NCI-H2029 treated with DMSO at 0.1 percent for 48 hours (cell line): ENCODE data around the gene GRIK3.
"Not testable (repeated sequence)": the region's sequence is repeated elsewhere in the genome, so short reads cannot be mapped to it uniquely, and the experiment has no call there.

Source experiments
- DNase-seq: peaks from one replicate; lab custom pipeline; 2025; lab: John Stamatoyannopoulos, UW

The GRIK3 gene

DNA sequence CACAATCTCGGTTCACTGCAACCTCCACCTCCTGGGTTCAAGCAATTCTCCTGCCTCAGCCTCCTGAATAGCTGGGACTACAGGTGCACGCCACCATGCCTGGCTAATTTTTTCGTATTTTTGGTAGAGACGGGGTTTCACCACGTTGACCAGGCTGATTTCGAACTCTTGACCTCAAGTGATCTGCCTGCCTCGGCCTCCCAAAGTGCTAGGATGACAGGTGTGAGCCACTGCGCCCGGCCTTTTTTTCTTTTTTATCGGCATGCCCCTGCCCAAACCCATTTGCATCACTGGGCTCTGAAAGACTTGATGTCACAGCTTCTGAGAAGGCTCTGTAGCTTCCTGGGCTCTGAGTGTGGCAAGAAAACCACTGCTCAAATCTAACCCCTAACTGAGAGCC lies 125.0 kb downstream of the GRIK3 start:
- DNase-seq, result not testable (repeated sequence)

DNA sequence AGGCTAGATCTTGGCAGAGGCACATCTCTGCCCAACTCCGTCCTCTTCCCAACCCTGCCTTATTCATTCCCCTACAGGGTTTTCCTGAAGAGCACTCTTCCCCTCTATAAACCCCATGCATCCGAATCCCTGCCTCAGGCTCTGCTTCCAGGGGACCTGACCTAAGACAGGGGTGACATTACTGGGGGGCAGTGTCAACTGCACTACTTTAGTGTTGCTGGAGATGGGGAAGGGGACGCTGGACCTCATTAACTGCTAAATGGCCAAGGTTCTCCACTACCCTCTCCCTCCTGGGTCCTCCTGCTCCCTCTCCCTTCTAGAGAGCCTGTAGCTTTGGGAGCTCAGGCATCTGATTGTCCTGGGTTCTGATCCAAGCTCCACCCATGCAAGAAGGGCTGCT lies 126.2 kb downstream of the GRIK3 start:
- no peak for DNase-seq

DNA sequence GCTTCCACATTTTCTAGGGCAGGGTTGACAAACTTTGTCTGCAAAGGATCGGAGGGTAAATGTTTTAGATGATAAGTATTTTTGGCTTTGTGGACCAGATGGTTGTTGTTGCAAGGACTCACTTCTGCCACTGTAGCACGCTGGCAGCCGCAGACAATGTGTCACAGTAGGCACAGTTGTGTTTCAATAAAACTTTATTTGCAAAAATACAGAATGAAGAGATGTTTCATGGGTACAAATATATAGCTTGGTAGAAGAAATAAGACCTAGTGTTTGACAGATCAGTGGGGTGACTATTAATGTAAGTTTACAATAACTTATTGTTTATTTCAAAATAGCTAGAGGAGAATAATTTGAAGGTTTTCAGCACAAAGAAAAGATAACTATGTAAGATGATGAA lies 127.8 kb downstream of the GRIK3 start:
- DNase-seq, result no peak

DNA sequence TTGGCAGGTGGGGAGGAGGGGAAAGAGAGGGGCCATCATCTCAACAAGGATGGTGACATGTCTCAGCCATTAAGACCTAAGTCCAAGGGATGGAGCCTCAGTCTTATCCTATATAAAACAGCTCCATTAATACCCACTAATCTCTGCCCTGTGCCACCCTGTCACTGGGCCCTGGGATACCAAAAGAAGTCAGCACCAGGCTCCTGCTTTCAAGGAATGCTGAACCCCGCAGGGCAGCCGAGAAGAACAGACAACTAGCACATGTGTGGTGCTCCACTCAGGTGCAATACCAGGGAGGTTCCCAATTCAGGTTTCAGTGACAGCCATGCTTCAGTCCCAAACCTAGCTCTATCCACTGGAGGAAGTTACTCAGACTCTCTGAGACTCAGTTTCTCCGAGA lies 128.4 kb downstream of the GRIK3 start:
- DNase-seq, result no peak

DNA sequence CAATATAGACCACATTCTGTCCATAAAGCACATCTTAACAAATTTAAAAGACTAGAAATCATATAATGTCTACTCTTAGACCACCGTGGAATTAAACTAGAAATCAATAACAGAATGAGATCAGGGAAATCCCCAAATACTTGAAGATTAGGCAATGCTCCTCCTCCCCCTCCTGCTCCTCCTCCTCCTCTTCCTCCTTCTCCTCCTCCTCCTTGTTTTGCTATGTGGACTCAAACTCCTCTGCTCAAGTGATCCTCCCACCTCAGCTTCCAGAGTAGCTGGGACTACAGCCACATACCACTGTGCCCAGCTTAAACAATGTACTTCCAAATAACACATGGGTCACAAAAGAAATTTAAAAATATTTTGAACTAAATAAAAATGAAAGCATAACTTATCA lies 134.2 kb downstream of the GRIK3 start:
- DNase-seq, result no peak

DNA sequence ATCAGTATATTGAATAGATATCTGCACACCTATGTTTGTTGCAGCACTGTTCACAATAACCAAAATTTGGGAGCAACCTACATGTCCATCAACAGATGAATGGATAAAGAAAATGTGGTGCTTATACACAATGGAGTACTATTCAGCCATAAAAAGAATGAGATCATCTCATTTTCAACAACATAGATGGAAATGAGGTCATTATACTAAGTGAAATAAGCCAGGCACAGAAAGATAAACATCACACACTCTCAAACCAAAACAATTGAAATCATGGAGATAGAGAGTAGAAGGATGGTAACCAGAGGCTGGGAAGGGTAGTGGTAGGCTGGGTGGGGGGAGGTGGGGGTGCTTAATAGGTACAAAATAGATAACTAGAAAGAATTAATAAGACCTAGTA lies 136.5 kb downstream of the GRIK3 start:
- DNase-seq, result not testable (repeated sequence)

DNA sequence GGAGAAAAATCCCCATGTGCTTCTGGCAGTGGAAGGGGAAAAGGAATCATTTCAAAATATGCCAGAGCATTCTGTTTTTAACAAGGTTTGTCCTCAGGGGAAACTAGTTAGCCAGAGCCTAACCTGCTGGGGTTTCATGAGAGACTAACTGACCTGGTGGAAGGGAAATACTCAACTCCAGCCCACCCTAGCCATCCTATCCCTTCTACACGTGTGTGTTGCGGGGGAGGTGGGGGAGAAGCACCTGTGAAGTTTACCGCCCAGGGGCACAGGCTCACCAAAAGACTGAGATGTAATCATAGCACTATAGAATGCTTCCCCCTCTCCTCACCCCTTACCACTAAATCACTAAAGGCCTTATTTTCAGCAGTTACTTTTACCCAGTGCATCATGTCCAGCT lies 139.5 kb downstream of the GRIK3 start:
- no peak for DNase-seq

DNA sequence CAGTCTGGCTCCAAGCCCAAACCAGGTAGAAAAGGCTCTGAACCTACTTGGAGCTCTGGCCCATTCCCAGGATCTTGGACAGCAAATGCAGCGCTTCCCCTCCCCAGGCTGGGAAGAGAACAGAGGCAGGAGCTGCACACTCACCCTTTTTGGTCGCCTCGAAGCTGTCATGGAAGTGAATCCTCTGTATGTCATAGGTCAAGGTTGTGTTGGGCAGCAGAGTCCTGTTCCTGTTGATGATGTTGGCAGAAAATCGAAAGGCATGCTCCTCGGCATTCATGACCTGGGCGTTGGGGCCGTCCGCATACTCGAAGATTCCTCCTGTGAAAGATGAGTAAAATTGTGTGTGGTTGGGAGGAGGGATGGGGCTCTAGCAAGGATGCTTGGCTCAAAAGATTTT lies 143.5 kb downstream of the GRIK3 start:
- DNase-seq, result no peak

DNA sequence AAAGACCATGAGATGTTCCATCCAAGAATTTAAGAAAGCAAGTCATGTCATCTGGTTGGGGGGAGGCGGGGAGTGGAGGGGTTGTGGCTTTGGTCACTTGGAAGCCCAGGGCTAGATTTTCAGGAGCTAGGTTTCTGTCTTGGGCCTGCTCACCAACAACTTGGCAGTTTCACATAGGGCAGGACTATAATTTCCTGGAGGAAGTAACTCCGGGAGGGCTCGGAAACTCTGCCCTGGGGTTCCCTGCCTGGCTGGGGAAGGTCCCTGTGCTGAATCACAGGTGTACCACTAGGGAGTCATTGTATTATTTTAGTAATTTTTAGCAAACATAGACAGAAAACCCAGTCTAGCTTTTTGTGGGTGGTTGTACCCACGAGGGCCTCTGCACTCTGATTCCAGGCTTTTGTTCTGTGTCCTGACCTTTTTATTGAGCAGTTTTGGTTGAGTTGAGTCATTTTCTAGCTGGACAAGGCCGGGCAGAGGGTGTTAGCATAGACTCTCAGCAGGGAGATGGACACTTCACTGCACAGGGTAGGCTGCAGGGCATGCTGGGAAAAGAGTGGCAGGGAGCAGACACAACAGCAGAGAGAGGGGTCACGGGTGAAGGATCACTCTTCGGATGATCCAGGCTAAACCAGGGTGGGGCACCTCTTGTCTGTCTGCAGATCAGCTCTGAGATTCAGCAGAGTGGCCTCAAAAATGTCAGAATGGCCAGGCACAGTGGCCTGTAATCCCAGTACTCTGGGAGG lies 144.7 kb downstream of the GRIK3 start:
- DNase-seq, result no peak

DNA sequence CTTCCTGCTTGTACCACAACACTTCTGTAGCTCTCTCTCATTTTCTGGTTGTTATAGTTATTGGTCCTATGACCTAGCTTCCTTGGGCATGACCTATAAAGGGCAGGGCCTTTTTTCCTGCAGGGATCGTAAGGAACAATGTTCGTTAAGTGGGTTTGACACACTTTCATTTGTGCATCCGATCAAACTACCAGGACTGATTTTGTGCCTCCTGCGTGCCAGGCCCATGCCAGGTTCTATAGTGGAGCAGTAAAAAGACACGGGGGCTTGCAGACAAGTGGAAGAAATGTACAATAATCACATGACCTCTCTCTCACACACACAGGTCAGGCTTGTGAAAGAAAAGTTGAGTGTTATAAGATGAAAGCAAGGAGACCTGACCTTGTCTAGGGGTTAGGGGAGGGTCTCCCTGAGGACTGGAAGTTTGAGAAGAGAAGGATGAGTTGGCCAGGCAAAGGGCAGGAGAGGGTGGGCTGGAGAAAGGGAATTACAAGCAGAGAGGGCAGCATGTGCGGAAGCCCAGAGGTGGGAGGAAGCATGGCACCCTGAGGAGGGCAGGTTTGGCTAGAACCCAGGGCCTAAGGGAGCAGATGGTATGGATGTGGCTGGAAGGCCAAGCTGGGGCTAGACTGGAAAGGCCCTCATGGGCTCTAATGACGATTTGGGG lies 145.4 kb downstream of the GRIK3 start:
- no peak for DNase-seq

DNA sequence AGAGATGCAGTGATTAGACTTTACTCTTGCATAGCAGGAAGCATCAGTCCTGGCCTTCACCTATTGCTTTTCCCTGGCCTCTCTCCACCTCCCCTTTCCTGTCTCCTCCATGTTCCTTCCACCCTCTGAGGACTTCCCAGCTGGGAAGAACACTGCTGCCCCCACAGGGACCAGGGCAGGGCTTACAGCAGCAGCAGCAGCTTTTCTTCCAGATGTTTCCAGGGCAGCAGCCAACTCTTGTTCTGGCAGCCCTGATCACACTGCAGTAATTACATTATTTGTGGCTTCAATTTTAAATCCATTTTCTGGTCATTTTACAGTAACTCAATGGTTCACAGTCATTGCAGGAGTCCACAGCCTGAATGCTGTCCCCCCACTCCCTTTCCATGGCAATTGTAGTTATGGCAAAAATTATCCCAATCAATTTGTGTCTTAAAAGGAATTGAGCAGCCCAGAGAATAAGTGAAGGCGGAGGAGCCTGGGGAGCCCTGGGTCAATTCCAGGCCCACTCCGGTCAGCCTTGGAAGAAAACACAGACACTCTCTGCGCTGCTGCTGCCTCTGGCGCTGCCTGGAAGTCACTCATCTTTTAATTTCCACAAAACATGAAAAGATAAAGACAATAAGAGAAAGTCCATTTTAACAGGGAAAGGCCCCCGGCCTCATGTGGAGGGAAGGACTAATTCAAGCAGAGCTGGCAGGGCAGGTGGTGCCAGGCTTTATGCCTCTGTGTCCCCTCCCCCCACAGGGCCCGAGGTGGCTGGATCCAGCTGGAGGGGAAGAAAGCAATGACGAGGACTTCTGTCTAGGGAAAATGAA lies 148.6 kb downstream of the GRIK3 start:
- DNase-seq, result no peak

DNA sequence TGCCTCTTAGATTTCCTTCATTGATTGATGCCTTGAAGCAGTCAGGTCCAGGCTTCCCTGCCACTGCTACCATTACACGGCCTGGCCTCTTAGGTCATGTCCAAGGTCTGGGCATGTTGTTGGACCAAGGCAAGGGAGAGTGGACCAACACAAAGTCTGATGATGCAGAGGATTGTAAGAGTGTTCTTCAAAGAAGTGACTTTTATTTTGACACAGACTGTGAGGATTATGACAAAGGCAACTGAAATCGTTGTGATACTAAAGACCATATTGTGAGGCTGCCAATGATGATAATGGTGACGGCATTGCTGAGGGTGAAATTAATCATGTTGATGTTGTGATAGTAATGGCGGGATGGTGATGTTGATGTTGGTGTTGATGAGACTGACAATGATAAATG lies 149.5 kb downstream of the GRIK3 start:
- no peak for DNase-seq

DNA sequence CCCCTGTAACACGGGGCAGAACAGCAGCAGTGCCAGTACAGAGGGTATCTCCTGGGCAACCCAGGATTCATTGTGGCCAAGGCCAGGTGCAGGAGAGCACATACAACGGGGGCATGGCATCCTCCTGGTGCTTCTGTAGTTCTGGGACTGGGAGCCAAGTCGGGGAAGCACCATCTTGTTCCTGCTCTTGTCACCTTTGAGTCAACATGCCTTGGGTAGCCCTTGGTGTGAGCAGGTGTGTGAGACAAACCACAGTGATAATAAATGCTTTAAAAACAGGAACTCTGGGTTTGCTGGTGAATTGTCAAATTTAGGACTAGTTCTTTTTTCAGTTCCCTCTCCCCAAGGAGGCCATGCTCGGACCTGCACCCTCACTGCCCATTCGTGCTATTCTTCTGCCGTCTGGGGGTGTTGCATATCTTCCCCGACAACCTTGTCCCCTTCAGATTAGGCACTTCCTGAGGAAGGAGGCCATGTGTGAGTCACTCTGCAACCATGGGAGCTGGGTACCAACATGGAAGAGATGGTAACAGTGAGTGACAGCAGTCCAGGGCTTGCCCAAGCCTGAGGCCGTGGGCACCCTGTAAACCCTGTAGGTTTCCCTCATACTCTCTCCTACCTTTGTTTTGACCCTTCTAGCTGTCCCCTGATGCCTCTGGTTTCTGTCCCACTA lies 150.2 kb downstream of the GRIK3 start:
- DNase-seq, result no peak

DNA sequence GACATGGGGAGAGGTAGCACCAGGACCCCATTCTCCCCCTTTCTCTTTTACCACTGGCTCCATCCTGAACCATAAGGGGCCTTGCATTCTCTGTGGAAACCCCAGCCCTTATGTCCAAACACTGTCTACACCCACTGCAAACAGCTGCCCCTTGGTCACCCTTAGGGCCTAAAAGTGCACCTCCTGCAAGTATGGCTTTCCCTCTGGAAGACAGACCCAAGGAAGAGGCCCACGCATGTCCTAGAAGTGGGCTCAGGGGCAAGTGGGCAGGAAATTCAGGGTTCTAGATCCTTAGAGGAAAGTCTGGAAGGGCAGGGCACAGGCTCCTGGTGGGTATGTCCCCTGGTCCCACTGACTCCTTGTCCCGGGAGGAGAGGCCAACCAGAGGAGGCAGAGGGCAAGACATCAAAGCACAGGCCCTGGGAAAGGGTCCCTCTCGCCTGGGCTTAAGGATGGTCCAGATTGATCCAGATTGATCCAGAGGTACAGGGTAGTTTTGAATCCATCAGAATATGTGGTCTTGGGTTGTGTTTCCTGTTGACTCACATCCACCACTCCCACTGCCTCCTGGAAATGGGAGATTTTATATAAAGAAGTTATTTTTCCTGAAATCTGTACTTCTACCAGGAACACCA lies 150.9 kb downstream of the GRIK3 start:
- no peak for DNase-seq

DNA sequence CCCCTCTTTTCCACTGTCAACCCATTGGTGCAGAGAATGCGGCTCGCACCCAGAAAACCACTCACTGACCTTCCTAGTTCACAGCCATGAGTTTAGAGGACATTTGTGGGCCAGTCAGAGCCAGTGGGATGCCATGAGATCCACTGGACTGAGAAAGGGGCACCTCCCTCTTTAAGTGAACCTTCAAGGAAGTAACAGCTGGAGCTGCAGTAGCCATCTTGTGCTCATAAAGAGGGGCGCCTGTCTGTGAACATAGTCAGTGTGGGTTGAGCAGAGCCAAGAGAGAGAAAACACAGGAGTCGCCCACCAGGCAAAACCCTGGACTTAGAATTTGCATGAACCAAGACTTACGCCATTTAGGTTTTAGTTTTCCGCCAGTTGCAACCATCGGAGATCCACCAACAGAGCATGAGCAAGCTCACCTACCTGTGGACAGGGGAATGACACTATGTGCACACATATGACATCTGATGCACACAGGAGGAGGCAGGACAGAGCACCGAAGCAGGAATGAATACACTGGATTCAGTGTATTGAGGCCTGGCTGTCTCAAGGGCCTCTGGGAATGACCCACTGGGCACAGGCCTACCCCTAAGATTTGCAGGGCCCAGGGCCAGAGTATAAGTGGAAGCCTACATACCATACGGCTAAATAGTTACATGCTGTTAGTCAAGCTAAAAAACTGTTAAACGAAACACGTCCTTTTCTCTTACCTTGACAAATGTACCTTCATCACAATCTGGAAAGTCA lies 151.6 kb downstream of the GRIK3 start:
- no peak for DNase-seq

DNA sequence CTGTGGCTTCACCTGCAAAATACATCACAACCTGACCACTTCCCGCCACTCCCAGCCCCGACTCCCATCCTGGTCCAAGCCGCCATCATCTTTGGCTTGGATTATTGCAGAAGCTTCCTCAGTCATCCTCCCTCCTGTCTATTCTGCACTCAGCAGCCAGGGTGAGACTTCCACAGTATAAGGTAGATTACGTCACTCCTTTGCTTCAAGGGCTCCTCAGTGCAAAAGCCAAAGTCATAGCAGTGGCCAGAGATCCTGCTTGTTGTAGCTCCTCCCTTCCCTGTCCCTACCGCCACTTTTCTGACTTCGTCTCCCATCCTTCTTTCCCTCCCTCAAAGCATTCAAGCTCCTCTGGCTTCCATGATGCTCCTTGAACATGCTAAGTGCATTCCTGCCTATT lies 152.8 kb downstream of the GRIK3 start:
- no peak for DNase-seq

DNA sequence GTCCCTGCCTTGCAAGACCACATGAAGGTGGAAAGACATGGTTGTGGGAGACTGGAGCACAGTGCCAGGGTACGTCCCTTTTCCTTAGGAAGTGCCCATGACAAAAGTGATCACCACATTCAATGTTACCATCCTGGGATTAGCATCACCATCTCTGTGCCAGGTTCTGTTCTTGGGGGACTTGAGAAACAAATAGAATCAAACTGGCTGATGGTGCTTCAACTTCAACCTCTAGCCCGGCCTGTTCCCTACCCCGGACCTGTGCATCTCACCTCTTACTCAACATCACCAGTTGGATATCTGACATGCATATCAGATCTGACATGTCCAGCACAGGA lies 153.3 kb downstream of the GRIK3 start:
- DNase-seq, result no peak

DNA sequence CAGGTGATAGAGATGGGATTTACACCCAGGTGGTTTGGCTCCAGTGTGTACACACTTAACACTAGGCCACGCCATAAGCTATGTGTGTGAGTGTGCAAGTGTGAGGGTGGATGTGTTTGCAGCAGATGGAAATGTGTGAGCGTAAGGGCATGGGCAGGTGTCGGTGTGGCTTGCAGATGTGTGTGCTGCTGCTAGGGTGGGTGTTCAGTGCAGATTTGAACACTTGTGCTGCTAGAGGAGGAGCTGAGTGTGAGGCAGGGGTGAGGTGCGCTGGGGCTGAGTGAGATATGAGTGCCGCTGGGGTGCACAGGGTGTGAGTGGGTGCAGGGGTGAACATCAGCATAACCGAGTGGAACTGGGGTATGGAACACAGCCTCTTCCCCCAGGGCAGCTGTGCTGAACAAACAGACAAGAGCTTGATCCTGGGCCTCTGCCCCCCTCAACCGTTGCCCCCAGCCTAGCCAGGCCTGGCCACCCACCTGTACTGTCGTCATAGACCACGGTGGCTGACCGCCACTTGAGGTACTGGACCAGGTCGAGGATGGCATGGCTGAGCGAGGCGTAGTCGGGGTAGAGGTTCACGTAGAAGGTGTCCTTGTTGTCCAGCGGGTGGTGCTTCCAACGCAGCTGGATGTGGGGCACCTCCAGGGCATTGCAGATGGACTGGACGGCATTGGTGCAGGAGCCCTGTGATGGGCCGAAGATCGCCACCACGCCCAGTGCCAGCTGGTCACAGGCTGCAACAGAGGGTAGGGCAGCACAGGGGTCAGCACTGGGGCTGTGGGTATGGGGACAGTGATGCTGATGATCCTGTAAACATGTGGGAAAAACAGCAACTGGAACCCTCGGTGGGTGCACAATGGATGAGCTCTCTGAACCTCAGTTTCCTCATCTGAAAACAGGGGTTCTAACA lies 153.9 kb downstream of the GRIK3 start:
- DNase-seq, result no peak

DNA sequence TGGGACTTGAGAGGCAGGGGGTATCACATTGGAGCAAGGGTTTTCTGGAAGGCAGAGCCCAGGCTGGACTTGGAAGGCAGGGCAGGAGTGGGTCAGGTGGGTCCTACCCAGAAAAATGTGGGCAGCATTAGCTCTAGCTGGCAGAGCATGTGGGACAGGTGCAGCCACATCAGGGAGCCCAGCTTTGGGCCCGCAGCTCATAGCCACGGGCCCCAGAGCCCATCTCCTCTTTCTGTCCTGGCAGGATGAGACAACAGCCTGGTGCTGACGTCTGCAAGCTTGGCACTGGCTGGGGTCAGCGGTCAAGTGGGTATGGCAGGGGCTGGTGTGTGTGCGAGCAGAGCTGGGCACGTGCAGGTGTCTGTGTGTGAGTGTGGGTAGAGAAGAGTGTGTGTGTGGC lies 154.7 kb downstream of the GRIK3 start:
- DNase-seq, result no peak

DNA sequence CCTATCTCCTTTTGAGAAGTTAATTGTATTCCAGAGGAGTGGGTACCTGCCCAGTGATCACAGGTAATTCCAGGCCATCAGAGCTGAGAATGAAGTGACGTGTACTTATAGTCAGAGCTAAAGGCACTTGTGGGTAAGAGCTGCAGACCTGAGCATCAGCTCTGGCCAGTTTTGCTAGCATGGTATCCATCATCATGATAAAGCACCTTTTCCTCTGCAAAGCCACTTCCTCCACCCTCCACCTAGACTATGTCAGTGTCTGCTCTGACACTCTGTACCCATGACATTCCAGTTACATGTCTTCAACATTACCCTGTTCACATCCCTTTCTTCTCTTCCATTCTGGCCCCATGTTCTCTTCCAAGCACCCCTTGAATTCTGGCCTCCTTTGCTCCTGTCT lies 157.3 kb downstream of the GRIK3 start:
- DNase-seq, result no peak
